Activated naive CD8-positive, alpha-beta T cell treated with anti-CD3 and anti-CD28 coated beads, Interleukin-2, amount 50 U/mL, for 16 hours (primary cell): Measurements from ENCODE around the gene KCNN1.
"Not testable (repeated sequence)": the region's sequence is repeated elsewhere in the genome, so short reads cannot be mapped to it uniquely, and the experiment has no call there.

Source experiments
- DNase-seq: peaks from one replicate; pipeline ENCODE4 v3.0.0-alpha.2; 2020; ENCODE audit warnings: low read depth, low spot score

Gene KCNN1

GRCh38 chr19:18000915-18001776, 34.2 kb downstream of the KCNN1 start:
- DNase-seq = peak; percentile 81

GRCh38 chr19:18001777-18002345, 35.0 kb downstream of the KCNN1 start:
- no peak for DNase-seq

DNA sequence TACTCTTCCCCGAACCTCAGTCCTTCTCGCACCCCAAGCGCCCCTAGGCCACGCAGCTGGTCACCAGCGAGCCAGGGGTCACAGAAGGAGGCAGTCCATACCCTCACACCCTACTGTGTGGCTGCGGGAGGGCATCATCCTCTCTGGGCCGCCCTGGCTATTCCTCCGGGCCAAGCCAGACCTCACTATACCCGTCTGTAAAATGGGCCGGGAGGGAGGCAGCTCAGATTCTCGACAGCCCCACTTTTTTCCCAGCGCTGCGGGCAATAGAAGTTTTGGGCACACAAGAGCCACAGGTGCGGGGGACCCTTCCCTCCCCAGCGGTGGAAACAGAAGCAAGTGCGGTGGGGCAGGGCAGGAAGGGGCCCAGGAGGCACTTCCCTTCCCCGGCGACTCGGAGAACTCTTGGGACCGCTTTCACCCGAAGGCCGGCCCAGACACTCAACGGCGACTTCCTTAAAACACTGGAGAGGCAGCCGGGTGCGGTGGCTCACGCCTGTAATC, 35.5 kb downstream of the KCNN1 start:
- no peak for DNase-seq

GRCh38 chr19:18005750-18006149, 38.8 kb downstream of the KCNN1 start:
- DNase-seq = not testable (repeated sequence)

DNA sequence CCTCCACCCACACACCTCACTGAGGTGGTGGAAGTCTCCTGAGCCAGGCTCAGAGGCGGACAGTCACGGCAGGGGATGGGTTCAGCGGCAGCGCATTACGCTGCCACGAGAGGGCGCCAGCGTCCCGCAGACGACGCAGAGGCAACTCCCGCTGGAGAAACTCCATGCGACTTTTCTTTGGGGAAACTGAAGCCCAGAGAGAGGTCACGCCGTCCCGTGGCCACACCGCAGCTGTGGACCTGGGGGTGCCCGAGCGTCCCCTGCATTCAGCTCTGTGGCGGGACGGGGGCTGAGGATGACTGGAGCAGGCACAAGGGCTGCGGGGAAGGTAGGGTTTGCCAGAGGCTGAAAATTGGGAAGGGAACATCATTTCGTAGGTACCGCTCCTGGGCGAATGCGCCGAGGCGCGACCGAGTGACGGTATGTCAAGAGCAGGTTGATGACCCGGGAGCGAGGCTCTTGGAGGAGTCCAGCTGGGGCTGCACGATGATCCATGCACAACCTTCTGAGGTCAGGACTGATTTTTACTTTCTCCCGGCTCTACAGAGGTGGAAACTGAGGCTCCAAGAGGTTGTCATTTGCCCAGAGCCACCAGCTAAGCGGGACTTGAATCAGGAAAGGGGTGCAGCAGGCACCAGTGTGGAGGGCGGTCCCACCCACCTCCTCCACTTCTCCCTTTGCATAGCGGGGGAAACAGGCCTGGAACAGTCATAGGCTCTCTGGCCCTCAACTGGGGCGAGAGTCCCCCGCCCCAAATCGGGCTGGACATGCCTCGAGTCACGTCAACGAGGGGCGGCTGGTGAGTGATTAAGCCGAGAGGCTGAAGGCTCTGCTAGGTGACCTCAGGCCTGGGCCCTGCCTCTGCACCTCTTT, 40.4 kb downstream of the KCNN1 start:
- DNase-seq = no peak

DNA sequence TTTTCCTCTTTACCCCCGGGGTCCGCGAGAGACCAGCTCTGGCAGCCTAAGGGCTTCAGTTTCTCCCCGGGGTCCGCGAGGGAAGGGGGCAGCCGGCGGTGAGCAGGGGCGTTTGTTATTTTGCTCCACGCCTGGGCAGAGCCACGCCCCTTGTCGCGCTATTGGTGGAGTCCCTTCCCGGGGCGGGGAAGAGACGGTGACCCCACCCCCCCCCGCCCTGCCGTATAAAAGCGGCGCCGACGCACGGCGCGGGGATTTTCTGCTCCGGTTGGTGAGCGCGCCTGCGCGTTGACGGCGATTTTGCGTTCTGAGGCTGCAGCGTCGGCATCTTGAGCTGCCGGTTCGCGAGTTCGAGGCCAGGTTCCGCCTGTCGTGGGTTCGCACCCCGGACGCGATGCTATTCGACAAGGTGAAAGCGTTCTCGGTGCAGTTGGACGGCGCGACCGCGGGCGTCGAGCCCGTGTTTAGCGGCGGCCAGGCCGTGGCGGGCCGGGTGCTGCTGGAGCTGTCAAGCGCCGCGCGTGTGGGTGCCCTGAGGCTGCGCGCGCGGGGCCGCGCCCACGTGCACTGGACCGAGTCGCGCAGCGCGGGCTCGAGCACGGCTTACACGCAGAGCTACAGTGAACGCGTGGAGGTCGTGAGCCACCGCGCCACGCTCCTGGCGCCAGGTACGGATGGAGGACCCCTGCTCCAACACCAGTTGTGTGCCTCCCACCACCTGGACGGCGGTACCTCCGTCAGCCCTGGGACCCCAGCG, 41.2 kb downstream of the KCNN1 start, which contains the start of gene ARRDC2:
TSS of gene ARRDC2 (plus strand) at position 254 of the 757 bp plus-strand sequence. CDS start at position 395, 141 bp downstream.
- DNase-seq = peak; percentile 68

DNA sequence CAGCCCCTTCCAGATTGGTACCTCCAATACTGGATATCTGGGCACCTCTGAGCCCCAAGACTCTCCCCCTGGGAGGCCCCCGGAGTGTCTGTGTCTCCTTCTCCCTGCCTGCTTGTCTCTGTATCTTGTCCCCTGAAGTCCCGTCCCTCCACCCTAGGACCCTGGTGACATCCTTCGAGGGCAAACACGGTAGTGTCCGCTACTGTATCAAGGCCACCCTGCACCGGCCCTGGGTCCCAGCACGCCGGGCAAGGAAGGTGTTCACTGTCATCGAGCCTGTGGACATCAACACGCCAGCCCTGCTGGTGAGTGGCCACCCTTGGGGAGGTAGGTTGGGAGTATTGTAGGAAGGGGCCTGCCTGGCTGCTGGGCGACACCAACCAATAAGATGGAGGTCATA, 41.9 kb downstream of the KCNN1 start:
- no peak for DNase-seq

- DNase-seq = no peak
Observed at GRCh38 chr19:18009412-18010066, 42.6 kb downstream of the KCNN1 start.

DNA sequence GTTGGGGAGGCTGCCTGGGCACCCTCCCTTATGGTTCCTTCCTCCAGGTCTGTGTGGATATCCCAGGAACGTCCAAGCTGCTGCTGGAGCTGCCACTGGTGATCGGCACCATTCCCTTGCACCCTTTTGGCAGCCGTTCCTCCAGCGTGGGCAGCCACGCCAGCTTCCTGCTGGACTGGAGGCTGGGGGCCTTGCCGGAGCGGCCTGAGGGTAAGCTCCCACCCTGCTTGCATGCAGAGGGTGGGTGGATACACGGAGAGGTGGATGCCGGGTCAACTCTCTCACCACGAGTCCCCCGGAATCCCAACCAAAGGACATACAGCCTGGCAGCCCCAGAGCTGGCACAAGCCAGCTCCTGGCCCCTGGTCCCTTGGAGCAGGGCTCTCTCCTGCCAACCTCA, 43.2 kb downstream of the KCNN1 start:
- no peak for DNase-seq

GRCh38 chr19:18013210-18014111, 46.6 kb downstream of the KCNN1 start:
- DNase-seq = no peak

DNA sequence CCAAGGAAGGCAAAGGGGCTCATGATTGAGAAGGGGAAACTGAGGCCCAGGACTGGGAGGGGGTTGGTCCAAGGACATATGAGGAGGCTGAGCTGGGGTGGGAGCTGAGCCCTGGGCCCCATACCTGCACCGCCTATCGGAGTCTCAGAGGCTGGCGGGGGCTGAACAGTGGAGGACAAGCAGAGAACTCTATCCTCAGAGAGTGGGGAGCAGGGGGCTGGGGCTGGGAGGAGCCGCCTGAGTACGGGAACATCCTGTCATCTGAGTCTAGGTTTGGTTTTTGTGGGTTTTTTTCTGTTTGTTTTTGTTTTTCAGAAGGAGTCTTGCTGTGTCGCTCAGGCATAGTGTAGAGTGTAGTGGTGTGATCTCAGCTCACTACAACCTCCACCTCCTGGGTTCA, 47.3 kb downstream of the KCNN1 start:
- DNase-seq = no peak

DNA sequence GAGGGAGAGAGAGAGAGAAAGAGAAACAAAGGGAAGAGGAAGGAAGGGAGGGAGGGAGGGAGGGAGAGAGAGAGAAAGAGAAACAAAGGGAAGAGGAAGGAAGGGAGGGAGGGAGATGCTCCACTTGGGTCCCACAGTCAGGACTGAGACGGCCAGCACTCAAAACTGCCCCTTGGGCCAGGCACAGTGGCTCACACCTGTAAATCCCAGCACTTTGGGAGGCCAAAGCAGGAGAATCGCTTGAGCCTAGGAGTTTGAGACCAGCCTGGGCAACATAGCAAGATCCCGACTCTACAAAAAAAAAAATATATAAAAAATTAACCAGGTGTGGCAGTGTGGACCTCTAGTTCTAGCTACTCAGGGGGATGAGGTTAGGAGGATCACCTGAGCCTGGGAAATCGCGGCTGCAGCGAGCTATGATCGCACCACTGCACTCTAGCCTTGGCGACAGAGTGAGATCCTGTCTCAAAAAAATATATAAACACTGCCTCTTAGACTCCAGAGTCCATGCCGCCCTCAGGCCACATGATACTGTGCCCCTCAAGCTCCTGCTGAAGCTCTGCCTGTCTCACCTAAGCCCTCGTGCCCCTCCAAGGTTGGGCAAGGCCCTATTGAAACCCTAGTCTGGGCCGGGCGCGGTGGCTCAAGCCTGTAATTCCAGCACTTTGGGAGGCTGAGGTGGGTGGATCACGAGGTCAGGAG, 49.5 kb downstream of the KCNN1 start:
- DNase-seq = no peak

DNA sequence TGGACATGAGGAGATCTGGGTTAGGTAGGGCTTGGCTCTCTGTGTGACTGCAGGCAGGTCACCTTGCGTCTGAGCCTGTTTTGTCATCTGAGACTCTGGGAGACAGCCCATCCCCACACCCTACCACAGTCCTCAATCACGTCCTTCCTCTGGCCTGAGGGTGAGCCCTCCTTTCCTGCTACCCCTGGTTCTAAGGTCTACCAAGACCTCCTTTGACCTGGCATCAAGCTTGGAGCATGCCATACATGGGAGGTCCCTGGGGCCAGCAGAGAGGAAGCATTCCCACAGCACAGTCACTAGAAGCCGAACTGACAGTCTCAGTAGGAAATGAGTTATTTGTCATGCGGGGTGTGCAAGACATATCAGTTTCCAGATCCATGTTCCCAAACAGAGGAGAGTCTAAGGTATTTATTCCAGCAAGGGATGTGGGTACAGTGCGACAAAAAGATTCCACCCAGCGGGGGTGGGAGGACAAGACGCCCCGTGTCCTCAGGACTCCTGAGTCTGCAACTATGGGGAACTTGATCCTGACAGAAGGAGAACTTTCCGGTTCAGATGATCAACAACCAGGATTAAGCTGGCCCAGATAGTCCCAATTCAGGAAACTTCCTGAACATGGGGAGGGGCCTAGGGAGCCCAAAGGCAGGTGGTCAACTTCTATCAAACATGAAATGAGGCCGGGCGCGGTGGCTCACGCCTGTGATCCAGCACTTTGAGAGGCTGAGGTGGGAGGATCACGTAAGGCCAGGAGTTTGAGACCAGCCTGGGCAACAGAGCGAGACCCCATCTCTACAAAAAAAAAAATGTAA, 50.6 kb downstream of the KCNN1 start:
- no peak for DNase-seq

DNA sequence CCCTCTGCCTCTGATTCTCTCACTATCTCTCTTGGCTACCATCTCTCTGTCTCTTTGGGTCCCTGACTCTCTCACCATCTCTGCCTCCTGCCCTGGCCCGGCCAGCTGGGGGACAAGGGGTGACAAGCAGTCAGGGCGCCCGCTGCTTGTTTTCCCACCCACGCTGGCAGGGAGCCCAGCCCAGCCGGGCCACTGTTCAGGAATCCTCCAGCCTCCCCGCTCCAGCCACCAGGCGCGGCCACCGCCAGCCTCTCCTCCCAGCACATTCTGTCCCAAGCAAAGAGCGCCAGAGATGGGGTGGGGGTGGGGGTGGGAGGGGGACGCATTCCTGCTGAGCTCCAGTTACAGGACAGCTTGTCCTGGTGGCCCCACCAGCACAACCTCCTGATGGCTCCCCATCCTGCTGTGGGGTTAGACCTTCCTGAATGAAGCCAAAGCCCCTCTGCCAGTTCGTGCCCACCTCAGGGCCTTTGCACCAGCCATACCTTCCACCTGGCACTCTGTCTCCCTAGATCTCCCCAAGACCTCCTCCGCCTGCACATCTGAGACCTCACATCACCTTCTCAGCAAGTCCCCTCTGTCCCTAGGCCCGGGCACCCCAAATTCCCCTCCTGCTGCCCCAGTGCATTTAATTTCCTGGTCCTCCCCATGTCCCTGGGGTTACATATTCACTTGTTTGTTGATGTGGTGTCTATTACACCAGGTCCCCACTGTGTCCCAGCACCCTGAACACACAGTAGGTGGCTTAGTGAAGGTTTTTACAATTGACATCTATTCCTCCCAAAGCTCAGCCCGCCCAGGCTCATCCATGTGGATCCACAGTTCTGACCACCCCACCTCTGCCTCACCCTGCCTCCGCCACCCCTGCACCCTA, 53.5 kb downstream of the KCNN1 start:
- DNase-seq = no peak

GRCh38 chr19:18021121-18021755, 54.3 kb downstream of the KCNN1 start:
- DNase-seq = no peak

DNA sequence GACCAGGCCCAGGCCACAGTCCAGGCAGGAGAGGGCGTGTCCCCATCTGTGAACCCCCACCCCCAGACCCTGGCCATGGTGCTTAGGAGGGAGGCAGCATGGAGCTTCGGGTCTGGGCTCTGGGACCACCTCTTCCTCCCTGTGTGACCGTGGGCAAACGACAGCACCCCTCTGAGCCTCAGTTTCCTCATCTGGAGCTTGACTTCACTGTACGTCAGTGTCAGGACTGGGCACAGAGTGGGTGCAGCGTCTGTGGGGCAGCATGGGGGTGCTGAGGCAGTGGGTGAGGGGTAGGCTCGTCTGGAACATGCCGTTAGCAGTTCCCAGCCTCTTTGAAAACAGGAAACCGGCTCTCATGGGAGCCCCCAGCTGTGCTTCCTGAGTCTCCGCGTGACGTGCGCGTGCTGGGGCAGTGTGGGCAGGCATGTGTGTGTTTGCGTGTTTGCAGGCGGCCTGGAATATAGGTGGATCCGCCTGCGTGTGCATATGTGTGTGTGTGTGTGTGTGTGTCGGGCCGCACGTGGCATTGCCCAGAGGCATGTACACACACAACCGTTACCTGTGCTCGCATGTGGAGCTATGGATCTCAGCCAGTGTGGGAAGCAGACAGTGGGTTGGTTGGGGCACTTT, 56.8 kb downstream of the KCNN1 start:
- no peak for DNase-seq
